NCI-H1436 (cell line): ENCODE measurements around the gene DOK6.

ENCODE experiments used
- DNase-seq: peaks from one replicate; lab custom pipeline; 2025; lab: John Stamatoyannopoulos, UW

DOK6 gene

DNA sequence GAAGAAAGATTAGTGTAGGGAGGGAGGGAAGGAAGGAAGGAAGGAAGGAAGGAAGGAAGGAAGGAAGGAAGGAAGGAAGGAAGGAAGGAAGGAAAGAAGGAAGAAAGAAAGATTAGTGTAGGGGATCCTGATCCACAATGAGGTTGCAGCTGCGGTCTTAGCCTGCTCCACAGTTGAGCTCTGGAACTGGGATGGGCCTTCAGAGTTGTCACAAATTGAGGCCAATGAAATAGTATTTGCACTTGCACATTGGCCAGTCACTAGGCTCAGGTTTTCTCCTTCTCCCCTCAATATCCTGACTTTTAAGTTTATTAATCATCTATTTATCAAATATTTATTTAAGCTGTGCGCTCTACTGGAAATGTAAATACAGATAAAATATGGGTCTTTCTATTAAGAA lies 34.3 kb downstream of the DOK6 start:
- DNase-seq: no peak

DNA sequence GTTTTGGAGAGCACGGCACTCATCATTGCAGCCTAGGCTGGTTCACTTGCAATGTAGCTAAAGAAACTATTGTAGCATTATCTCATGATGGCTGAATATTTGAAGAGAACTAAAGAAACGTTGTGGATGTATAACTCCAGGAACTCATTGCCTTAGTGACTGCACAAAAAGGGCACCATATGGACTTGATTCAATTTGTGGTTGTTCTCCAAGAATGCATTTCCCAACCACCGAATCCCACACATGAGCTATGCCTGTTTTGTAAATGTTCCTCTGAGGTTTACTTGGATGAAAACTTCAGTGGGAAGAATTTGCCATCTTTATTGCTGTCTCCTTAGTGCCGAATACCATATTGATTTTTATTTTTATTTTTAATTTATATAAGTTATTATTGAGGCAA lies 43.5 kb downstream of the DOK6 start:
- DNase-seq: no peak

DNA sequence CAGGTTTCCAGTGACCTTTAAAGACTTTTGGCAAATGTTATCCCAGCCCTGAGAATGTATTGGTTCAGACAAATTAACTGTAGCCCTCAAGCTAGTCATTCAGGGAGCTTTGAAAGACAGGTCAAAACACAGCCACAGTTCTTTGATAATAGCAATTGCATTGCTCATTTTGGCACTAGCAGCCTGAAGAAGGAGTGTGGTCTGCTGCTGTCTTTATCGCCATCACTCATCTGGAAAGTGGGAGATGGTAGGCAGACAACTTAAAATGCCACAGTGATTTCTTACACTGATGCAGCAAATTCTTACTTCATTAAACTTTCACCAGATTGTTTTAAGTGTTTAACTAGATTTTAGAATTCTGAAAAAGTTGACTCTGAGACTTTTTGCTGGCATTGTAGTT lies 47.2 kb downstream of the DOK6 start:
- DNase-seq: no peak

DNA sequence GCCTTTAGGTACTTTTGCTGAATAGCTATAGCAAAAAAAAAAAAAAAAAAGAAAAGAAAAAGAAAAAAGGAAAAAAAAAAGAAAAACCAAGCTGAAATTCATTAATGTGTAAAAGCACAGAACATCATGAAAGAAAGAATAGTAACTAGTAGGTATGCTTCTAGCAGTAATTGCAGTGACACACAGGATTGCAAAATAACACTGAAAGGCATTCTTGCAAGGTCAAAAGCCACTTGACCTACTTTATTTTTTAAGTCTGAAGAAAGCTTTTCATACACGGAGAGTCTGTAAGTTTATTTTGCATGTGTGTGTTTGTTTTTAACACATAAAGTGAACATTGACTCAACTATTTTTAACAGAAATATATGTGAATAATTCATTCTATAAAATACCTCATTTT lies 54.4 kb downstream of the DOK6 start:
- DNase-seq: no peak

DNA sequence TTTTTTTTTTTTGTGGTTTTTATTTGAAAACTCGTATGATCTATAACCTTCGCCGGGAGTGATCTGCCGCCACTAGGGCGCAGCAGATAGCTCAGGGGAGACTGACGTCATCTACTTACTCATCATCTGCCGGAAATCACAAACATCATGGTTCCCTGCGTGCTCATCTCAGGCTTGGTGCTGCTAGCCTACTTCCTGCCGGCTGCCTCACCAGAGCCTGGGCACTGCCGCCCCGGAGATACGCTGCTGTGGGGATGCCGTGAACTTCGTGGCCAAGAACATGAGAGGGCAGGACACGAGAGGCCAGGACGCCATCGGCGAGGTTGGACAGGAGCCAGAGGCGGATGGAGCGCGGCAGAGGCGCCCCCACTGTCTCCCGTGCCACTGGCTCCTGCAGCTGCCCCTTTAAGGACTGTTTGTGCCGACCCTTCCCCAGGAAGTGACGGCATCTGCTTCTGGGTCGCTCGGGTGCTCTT lies 68.8 kb downstream of the DOK6 start:
- no peak for DNase-seq

DNA sequence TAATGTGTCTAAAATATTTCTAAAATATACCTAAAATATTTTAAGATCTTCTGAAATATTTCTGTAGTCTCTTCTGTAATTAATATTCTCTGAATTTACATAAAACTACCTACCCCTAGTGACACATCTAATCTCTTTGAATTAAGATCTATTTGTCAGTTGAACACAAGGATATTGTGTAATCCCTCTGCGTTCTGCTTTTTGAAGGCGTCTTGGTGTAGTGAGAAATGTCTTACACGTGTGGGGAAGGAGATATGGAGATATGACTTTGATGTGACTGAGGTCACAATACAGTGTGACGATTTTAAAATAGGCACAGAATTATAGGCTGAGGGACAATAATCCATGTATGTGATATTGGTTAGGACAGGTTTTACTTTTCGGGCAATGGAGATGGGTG lies 79.8 kb downstream of the DOK6 start:
- DNase-seq: no peak

DNA sequence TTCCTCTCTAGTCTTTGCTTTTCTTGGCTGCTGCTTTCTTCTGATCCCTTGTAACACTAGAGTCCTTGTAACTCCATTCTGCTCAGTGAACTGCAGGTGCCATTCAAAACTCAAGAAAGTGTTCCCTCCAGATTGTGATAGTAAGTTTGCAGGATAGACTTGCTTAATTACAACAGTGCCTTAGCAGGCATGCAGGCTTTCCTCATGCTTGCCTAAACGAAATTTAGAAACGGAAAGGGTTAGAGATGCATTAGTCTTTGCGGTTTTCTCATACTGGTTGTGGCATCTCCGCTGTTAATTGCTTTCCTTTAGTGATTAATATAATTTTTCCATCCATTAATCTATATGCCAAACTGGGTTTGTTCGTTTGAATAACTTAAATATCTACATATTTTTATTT lies 82.9 kb downstream of the DOK6 start:
- no peak for DNase-seq

DNA sequence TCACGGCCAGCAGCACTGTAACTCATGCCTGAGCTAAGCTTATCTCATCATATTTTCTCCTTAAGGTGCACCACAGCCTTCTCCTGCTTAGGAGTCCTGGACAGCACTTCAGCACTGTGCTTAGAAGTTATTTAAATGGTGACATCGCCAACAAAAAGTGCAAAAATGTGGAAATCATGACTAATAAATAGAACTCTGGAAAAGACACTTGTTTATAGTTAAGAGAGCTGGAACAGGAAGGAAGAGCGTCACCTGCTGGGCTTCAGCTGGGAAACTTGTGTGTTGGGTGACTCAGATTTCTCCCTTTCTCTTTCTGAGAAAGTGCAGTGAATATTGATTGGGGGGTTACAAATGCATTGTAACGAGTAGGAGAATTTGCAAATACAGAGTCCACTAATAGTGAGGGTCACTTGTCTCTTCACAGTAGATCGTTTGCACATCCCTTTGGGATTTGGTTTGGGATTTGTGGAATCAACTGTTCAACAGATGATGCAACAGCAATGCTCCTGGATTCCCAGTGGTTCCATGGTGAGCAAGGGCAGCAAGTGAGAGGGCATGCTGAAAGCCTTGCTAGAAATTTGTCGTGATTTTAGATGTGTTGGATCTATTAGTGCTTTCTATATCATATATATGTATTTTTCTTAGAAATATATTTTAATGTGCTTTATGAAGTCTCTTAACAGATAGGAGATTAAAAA lies 84.2 kb downstream of the DOK6 start:
- DNase-seq: no peak

DNA sequence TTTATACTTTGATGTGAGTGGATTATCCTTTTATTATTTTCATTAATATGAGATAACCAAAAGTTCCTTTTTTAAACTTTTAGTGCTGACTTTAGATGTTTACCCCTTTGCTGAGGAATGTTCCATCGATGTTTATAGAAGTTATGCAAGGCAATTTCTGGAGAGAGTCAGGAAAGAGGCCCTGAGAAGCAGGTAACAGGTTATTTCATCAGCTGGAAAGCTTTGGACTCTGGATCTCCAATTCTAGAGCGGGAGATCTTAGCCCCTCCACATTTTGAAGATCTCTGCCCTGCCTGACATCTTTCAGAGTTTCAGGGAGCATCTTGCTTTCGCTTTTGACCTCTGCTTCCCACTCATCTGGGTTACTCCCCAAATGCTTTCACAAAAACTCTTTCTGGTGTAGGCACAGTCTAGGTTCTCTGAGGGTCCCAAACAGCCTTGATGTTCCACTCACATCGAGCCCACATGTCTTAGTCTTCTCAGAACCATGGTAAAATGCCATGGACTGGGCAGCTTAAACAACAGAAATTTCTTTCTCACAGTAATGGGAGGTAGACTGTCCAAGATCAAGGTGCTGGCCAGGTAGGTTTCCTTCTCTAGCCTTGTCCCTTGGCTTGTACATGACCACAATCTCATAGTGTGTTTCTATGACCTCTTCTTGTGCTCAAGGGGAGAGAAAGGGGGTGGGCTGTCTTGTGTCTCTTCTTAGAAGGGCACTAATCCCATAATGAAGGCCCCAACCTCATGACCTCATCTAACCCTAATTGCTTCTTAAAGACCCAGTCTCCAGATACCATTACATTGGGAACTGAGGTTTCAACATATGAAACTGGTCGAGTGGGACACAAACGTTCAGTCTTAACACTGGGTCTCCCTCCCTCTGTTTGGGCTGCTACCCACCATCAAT lies 87.1 kb downstream of the DOK6 start:
- DNase-seq: no peak

DNA sequence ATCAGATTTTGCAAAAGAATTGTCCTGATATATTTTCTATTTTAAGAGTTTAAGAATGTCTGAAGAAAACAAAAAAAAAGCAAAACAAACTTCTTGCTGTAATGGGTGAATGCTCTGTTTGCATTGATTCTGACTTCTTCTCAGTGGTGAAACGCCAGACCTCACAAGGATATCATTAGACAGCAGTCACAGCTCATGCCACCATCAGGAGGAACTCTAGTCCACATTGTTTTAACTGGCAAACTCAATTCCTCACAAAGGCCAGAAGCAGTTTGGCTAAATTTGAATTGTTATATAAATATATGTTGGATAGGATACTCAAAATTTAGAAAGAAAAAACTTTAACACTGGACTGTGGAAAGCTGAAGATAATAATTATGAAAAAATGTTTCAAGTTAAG lies 89.4 kb downstream of the DOK6 start:
- DNase-seq: no peak

DNA sequence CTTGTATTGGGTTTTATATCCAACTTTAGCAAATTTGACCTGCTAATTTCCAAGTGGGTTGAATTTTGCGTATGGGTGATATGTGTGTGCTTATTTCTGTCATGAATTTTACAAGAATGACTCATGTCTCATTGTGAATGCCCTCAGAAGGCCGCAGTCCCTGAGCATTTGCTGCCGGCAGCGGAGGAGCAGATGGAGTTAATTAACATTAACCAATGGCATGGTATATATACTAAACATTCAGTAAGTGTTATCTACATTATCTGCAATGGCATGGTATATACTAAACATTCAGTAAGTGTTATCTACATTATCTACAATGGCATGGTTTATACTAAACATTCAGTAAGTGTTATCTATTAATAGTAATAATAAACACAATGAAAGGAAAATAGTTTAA lies 90.1 kb downstream of the DOK6 start:
- DNase-seq: no peak

DNA sequence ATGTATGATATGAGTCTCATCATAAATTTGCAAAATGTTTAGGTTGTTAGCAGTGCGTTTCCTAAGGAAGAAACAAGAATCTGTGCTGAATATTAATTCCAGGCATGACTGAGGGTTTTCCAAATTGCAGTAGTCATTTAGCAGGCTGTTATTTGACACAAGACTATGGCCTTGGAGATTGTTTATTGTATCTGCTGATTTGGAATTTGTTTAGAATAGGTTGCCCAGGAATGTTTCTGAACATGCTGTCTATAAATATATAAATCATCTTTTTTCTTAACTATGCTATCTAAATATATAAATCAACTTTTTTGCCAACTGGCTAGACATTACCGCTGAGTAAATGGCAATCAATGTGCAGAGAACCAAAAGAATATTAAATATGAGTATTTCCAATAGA lies 90.9 kb downstream of the DOK6 start:
- no peak for DNase-seq

DNA sequence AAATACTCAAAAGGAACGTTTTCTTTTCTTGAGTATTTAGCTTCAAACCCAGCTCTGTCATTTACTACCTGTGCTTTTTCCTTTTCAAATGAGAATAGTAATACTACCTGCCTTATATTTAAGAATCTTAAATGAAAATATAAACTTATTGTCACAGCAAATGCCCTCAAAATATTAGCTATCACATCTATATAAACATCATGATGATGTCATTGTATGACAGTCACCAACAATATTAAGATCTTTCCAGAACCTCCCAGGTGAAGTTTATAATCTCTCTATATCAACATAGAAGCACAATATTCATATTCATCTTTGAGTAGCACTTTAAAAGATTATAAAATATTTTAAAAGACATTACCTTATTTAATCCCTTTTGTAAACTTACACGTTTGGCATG lies 92.2 kb downstream of the DOK6 start:
- DNase-seq: no peak

DNA sequence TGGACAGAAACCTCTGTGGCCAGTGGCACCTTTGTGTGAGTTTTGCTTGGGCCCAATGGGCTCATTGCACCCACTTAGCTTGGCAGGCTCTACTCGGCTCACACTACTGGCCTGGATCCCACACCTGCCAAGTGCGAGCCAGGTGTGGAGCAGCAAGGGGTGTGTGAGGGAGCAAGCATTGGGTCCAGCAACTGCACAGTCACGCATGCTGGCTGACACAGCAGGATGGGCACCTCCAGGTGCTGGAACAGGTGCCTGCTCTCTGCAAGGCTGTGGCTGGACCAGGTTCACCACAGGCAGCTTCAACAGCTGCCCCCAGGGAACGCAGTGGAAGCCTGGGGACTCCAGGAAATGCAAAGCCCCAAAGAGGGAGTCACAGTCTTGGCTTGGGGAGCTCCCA lies 94.2 kb downstream of the DOK6 start:
- no peak for DNase-seq

DNA sequence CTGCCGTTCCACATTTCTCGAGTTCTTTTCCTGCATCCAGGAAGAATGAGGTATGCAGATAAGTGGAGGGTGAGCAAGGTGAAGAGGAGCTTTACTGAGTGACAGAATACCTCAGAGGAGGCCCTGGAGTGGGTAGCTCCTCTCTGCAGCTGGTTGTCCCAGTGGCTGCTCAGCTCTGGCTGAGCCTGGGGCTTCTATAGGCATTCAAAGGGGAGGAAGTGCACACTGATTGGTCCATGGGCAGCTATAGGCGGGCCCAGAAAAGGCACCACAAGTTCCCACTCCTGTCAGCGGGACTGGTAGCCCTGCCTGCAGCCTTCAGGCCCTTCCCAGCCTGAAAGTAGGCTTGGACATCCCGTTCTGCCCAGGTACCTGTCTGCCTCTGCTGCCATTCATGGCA lies 94.7 kb downstream of the DOK6 start:
- DNase-seq: no peak

DNA sequence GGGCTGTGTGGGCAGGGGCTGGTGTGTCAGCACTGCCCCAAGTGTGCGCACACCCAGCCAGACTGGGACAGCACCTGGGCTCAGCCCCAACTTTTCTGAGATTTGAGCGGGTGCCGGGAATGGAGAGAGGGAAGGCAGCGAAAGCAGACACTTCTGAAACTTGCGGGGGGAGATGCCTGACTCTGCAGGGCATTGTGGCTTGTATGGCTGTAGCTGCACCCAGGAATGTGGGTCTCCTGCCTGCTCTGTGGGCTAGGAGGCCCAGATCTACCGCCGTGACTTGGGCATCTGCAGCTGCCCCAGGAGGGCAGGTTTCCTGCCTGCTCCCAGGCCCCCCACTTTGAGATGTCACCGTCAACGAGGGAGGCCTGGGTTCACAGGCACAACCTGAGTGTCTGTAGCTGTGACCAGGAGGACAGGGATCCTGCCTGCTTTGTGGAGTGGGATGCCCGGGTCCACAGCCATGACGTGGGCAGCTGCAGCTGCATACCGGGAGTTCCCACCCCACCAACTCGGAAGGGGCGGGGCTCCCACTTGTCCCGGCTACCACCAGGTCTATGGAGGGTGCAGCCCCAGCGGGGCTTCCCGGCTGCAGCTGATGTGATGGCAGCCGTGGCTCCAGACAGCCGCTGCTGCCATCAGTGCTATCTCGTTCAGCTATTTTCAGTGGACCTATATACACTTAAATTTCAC lies 95.3 kb downstream of the DOK6 start:
- no peak for DNase-seq

DNA sequence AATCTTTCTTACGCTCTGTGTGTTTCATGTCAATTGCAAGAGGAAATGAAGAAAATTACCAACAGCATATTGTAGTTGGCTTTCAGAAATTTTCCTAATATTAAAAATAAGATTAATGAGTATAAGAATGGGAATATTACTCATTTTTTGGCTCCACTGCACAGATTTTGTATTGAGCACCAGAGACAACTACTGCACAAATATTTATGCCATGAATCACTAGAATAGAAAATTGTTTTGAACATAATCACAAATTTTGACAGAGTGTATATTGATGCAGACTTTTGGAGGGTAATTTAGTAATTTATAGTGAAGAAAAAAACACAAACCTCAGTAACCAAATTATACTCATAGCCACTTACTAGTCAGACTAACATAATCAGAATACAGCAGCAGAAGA lies 118.3 kb downstream of the DOK6 start:
- DNase-seq: no peak

DNA sequence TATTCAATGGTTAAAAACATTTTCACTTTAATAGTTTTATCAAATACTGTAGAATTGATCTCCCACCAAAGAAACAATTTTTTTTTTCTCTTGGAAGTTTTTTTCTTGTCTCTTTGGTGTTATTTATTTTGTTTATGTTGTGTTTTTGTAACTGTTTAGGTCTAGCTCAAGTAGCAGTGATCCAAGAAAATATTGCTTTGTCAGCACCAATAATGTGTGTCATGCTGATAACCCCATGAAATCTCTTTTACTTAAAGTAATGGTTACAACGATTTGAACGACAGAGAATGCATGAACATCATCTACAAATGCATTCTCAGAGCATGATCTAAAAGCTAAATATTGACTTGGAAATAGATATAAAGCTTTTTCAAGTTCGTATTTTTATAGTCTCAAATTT lies 122.9 kb downstream of the DOK6 start:
- DNase-seq: no peak

DNA sequence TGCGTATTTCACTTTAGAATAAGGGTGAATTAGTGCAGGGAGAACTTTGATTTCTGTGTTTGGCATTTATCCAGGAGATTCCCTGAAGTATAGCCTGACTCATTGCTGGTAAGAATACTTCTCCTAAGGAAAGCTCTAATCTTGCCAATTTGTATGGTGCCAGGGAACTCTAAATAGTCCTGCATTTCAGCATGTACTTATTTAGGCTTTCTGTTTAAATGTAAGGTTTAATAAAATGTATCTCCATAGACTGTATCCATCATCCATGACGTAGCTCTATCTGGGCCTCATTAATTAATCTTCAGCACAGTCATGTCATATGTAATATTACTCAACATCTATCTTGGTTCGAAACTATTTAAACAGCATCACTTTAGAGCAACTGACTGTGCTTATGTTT lies 127.7 kb downstream of the DOK6 start:
- no peak for DNase-seq

DNA sequence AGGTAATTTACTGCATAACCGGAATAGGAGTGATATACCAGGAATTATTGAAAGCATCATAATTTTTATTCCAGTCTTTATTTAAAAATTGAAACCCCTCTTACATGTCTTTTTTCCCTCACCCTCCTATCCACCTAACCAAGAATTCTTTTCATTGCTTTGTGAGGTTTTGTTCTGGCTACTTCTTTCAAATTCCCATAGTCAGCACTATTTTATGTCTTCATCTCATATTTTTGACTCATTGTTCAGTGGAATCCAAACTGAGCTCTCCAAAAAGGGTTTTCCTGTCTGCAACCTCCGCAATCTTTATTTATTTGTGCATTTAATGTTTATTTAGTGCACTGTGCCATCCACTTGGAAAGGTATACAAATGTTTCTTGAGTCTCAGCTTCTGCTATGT lies 128.5 kb downstream of the DOK6 start:
- DNase-seq: no peak

DNA sequence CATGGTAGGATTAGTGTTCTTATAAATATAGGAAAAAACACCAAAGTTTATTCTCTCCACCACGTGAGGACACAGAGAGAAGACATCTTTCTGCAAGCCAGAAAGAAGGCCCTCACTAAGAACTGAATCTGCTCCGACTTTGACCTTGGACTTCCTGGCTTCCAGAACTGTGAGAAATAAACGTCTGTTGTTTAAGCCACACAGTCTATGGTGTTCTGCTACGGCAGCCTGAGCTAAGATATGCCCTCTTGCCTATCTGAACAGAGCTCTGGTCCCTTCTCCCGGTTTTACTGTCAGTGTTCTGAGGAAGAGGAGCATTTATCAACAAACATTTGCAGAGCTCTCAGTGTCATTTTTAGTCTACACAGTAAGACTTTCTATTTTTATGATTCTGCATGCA lies 131.3 kb downstream of the DOK6 start:
- no peak for DNase-seq

DNA sequence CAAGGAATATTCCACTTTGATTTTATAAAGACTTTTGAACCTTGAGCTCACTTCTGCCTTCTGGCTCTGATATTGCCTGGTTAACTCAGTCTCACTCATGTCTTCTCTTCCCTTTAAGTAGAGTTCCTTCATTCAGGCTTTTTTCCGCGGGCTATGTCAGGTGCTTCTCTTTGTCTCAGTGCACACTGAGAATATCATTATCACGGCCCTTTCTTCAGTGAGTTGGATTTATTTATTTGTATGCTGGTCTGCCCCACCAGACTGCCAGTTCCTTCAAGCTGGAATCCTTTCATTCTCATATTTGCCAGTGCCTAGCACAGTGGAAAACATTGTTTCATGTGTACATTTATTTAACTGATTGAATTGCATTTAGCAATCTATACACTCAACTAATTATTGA lies 136.5 kb downstream of the DOK6 start:
- DNase-seq: no peak

DNA sequence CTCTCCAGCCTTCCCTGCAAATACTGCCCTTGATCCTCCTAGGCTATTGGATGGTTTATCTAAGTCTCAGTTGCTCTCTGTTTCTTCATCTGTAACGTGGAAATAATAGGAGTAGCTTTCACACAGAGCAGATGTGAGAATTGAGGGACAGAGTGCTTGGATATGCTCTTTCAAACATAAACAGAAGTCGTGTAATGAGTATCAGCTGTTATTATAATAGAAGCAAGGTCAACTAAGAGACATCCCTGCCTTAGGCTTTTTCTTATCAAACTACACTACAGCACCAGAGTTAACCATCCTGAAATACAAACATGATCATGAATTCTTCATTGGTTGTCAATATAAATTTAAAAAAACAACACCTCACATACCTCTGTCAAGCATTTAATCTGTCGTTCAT lies 138.2 kb downstream of the DOK6 start:
- DNase-seq: no peak
